Coronary artery (tissue), 2 donors: Measurements from ENCODE around the gene NR3C2.

Experiments used
- DNase-seq: peaks from one replicate; pipeline ENCODE4 v3.0.0-alpha.2; 2017; ENCODE audit warnings: low spot score
- H3K27ac ChIP-seq, 2 donors: fragments of 200-600 bp; sonication (generic); one replicate each; pipeline ENCODE4 v1.5.1; 2016 to 2019
- H3K4me3 ChIP-seq: fragments of 200-600 bp; sonication (generic); 2 replicates; pipeline ENCODE4 v1.5.1; 2016; ENCODE audit warnings: mild to moderate bottlenecking, moderate library complexity
- TF ChIP-seq, protein P1 (sequence below): fragments of 200-600 bp; sonication (generic); IDR thresholded peaks from one replicate; pipeline ENCODE4 v1.5.1; 2019; ENCODE audit warnings: antibody characterized with exemption

Gene NR3C2

DNA sequence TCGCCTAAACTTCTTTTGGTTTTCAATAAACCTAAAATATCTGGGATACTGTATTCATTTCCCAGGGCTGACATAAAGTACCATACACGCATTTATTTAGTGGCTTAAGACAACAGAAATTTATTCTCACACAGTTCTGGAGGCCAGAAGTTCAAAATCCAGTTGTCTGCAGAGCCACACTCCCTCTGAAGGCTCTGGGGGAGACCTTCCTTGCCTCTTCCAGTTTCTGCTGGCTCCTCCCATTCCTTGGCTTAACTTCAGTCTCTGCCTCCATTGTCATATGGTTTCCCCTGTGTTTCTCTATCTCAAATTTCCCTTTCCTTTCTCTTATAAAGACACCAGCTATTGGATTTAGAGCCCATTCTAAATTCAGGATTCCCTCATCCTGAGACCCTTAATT, 44.4 kb downstream of the NR3C2 start:
- no peak for DNase-seq

DNA sequence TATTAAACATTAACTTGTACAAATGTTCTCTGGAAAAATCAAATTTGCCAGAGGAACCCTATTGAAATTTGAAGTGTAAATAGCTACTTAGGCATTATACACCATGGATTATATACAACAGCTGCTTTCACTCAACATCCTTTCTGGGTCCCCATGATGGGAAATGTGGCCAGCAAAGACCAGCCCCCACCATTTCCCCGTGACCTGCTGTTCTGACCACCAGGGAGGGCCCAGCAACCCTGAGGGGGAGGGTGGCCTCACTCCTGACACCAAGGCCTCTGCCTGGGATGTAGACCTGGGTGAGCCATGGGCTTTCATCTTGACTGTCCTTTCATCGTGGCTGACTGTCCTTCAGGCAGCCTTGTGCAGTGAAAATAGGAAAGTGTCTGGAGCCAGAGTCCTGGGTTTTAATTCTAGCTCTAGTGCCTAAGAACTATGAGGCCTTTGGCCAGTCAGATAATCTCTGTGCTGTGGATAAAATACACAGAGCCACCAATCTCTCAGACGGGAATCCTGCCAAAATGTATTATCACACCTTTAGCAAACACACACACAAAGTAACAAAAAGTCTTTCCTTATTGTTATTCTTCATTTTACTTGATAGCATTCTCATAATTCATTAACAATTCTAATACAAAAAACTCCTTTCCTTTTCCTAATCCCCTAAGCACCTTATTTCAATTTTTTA, 45.1 kb downstream of the NR3C2 start:
- Histone ChIP-seq H3K4me3 (no peak overlapping the region), H3K27ac (no peak overlapping the region)
- no peak for DNase-seq
- TF ChIP-seq, protein P1, sequence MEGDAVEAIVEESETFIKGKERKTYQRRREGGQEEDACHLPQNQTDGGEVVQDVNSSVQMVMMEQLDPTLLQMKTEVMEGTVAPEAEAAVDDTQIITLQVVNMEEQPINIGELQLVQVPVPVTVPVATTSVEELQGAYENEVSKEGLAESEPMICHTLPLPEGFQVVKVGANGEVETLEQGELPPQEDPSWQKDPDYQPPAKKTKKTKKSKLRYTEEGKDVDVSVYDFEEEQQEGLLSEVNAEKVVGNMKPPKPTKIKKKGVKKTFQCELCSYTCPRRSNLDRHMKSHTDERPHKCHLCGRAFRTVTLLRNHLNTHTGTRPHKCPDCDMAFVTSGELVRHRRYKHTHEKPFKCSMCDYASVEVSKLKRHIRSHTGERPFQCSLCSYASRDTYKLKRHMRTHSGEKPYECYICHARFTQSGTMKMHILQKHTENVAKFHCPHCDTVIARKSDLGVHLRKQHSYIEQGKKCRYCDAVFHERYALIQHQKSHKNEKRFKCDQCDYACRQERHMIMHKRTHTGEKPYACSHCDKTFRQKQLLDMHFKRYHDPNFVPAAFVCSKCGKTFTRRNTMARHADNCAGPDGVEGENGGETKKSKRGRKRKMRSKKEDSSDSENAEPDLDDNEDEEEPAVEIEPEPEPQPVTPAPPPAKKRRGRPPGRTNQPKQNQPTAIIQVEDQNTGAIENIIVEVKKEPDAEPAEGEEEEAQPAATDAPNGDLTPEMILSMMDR = no peak

More for the DNA sequence above, 44.4 kb downstream of the NR3C2 start:
- TF ChIP-seq, protein P1 = no peak
- no peak overlapping the region for H3K27ac ChIP-seq
- H3K4me3 ChIP-seq = no peak overlapping the region

DNA sequence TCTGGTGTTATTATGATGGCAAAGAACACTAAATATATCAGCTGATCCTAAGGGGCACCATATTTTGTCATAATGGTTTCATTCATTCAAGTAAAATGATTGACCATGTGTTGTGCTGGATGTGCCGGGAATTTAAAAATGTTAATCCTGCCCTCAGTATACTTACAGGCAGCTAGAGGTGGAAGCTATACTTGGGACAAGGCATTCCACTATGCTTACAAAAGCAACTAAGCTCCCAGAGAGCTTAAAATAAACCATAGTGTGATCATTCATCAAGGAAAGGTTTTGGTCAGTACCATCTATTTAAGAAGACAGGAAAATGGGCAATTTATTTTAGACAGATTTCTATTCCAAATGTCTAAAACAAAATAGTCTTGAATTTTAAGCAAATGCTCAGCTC, 46.4 kb downstream of the NR3C2 start:
- TF ChIP-seq, protein P1 = no peak
- Histone ChIP-seq H3K4me3 (no peak overlapping the region), H3K27ac (no peak overlapping the region)
- no peak for DNase-seq

DNA sequence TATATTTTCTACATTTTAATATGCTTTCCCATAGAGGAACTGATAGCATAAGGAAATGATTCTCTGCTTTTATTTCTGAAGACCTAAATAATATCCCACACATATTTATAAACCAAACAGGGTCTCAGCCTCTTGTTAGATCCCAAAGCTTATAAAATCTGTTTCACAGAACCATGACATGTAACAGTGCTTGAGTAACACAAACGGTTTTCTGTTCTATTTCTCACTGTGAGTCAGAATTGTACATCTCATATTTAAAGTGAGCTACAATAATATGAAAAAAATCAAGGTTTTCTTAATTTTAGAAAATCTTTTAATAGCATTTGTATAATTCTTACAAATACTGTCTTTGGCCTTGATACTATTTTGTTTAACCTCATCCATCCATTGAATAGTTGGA, 51.2 kb downstream of the NR3C2 start:
- TF ChIP-seq, protein P1 = no peak
- no peak overlapping the region for H3K4me3 ChIP-seq
- H3K27ac ChIP-seq = no peak overlapping the region
- no peak for DNase-seq

DNA sequence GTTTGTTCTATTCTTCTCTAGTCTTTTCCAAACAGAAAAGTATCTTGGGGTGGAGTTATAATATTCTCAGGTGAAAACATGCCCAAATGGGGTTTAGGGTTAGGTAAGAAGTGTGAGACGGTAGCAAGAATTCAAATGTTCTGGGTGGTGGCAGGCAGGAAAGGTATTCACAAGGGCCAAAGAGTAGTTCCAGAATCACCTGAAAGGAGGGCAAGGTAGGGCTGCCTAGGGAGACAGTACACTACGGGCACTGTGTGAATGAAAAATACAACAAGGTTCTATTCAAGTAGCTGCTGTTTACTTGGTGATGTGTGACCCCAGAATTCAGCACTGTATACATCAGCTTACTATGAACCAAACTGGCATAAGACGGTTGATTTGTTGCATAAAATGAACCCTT, 51.9 kb downstream of the NR3C2 start:
- H3K27ac ChIP-seq = no peak overlapping the region
- H3K4me3 ChIP-seq = no peak overlapping the region
- no peak for DNase-seq
- TF ChIP-seq, protein P1 = no peak

DNA sequence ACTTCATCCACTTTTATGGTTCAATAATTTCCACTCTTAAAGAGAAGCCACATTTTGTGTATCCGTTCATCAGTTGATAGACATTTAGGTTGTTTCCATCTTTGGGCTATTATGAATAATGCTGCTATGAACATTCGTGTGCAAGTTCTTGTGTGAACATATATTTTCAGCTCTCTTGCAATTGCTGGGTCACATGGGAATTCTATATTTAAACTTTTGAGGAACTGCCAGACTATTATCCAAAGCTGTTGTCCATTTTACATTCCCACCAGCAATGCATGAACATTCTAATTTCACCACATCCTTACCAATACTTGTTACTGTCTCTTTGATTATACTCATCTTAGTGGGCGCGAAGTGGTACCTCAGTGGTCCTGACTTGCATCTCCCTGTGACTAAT, 61.9 kb downstream of the NR3C2 start:
- DNase-seq = no peak
- no peak overlapping the region for H3K4me3 ChIP-seq
- no peak overlapping the region for H3K27ac ChIP-seq
- TF ChIP-seq, protein P1 = no peak

DNA sequence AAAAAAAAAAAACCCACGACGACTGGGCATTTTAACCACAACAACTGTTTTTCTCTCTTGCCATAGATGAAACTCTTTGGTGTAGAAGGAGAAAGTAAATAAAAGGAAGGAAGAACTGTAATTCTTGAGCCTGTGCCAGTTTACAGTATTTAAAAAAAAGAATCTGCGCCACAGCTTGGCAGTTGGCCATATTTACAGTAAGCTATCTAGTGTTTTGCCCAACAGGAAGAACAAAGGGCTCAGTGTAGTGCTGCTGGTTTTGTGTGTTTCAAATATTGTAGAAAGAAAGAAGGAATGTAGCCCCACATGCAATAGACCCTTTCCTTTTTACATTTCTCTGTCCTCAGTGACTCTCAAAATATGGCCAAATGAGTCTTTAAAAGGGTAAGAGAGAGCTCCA, 66.1 kb downstream of the NR3C2 start:
- no peak overlapping the region for H3K27ac ChIP-seq
- H3K4me3 ChIP-seq = peak overlapping the region; percentile 53

More for the DNA sequence above, 66.1 kb downstream of the NR3C2 start:
- no peak for DNase-seq
- TF ChIP-seq, protein P1 = no peak
